Neural cell (in vitro differentiated cells): Measurements from ENCODE around the gene TMEM179B. TPM values are rescaled to one million over a fixed set of nuclear protein-coding genes. Genes with fewer than 3 reads are reported as not detected.

Experiments
- polyA plus RNA-seq: library from polyadenylated mRNA; depleted of rRNA; stranded (reverse); fragments of >200 nt; gene quantifications from 2 replicates; pipeline ENCODE4 v1.2.3, GENCODE V29; 2014
- small RNA-seq, 3 experiments: library from RNA; depleted of rRNA; stranded (forward); fragments of <200 nt; gene quantifications; one replicate each; pipeline ENCODE3, GENCODE V24; 2012

The TMEM179B gene
- polyA plus RNA-seq, 1 donor from 2014 or later = 24.5 TPM

Small RNA genes within 50 kb of the gene (small RNA-seq; reads per million reads assigned to genes)
- gene MIR6514 (2.6 to 10.9 (median 4.2) reads per million in 3 experiments), gene RNU6-118P (0 reads per million in 3 experiments)

Other genes starting within 250 kb of the TMEM179B start
- 0.11 and 0.12 TPM in 2 replicates for gene AHNAK, start 240.6 kb upstream of the TMEM179B start, polyA plus RNA-seq
- gene EEF1G, start 213.5 kb upstream of the TMEM179B start, polyA plus RNA-seq = 1,473 and 1,555 TPM in 2 replicates
- 12.0 and 17.8 TPM in 2 replicates for gene TUT1, start 195.9 kb upstream of the TMEM179B start, polyA plus RNA-seq
- 130 and 140 TPM in 2 replicates for gene MTA2, start 185.5 kb upstream of the TMEM179B start, polyA plus RNA-seq
- gene EML3, start 174.6 kb upstream of the TMEM179B start, polyA plus RNA-seq = 0.38 and 2.5 TPM in 2 replicates
- 0.31 TPM in 1 of 2 replicates, not detected in the other for gene ROM1, start 174.1 kb upstream of the TMEM179B start, polyA plus RNA-seq
- 102 and 127 TPM in 2 replicates for gene B3GAT3, start 165.4 kb upstream of the TMEM179B start, polyA plus RNA-seq
- gene GANAB, start 140.8 kb upstream of the TMEM179B start, polyA plus RNA-seq = 60.6 and 62.7 TPM in 2 replicates
- gene INTS5, start 134.1 kb upstream of the TMEM179B start, polyA plus RNA-seq = 6.5 and 7.5 TPM in 2 replicates
- 92.0 and 103 TPM in 2 replicates for gene C11orf98, start 122.2 kb upstream of the TMEM179B start, polyA plus RNA-seq
- 6.3 and 16.0 TPM in 2 replicates for gene CSKMT, start 122.1 kb upstream of the TMEM179B start, polyA plus RNA-seq
- gene UQCC3, start 115.7 kb upstream of the TMEM179B start, polyA plus RNA-seq = 6.8 and 8.4 TPM in 2 replicates
- 10.5 and 10.6 TPM in 2 replicates for gene LBHD1, start 115.1 kb upstream of the TMEM179B start, polyA plus RNA-seq
- gene UBXN1, start 108.3 kb upstream of the TMEM179B start, polyA plus RNA-seq = 209 and 248 TPM in 2 replicates
- gene LRRN4CL, start 97.9 kb upstream of the TMEM179B start, polyA plus RNA-seq = 0.44 and 0.82 TPM in 2 replicates
- gene BSCL2, start 80.0 kb upstream of the TMEM179B start, polyA plus RNA-seq = 304 and 305 TPM in 2 replicates
- 120 and 121 TPM in 2 replicates for gene GNG3, start 79.7 kb upstream of the TMEM179B start, polyA plus RNA-seq
- 27.5 and 29.3 TPM in 2 replicates for gene HNRNPUL2, start 59.9 kb upstream of the TMEM179B start, polyA plus RNA-seq
- gene TTC9C, start 58.9 kb upstream of the TMEM179B start, polyA plus RNA-seq = 48.6 and 55.2 TPM in 2 replicates
- gene ZBTB3, start 33.2 kb upstream of the TMEM179B start, polyA plus RNA-seq = 8.5 and 20.9 TPM in 2 replicates
- 207 and 232 TPM in 2 replicates for gene POLR2G, start 25.8 kb upstream of the TMEM179B start, polyA plus RNA-seq
- 55.2 and 61.7 TPM in 2 replicates for gene TAF6L, start 16.0 kb upstream of the TMEM179B start, polyA plus RNA-seq
- 16.5 and 27.4 TPM in 2 replicates for gene TMEM223, start 4.6 kb downstream of the TMEM179B start, polyA plus RNA-seq
- gene NXF1, start 18.0 kb downstream of the TMEM179B start, polyA plus RNA-seq = 26.0 and 32.1 TPM in 2 replicates
- gene STX5, start 44.6 kb downstream of the TMEM179B start, polyA plus RNA-seq = 28.5 and 30.5 TPM in 2 replicates
- gene TEX54, start 45.4 kb downstream of the TMEM179B start, polyA plus RNA-seq = not detected in 2 replicates
- gene WDR74, start 52.2 kb downstream of the TMEM179B start, polyA plus RNA-seq = 50.4 and 71.7 TPM in 2 replicates
- gene SLC3A2, start 93.5 kb downstream of the TMEM179B start, polyA plus RNA-seq = 176 and 182 TPM in 2 replicates
- not detected in 2 replicates for gene CHRM1, start 134.0 kb downstream of the TMEM179B start, polyA plus RNA-seq
- not detected in 2 replicates for gene SLC22A6, start 197.6 kb downstream of the TMEM179B start, polyA plus RNA-seq
- not detected in 2 replicates for gene SLC22A8, start 228.4 kb downstream of the TMEM179B start, polyA plus RNA-seq